ENCODE results near the gene MILR1.

- TF ChIP-seq FOSL1 (IDR thresholded peaks at IDR 0.05; ENCODE audit: low read depth) = no peak
- TF ChIP-seq CTCF (IDR thresholded peaks at IDR 0.05 in 2 of 3, conservative IDR thresholded peaks at IDR 0.05 in 1 of 3; ENCODE audit: borderline replicate concordance in 1 of 3, insufficient read depth in 1 of 3, low read depth in 2 of 3, low read length in 2 of 3) = no peak
- TF ChIP-seq POLR2A (IDR thresholded peaks at IDR 0.05; ENCODE audit: borderline replicate concordance, extremely low read depth, insufficient read depth, insufficient read length) = no peak
- TF ChIP-seq, protein P1, sequence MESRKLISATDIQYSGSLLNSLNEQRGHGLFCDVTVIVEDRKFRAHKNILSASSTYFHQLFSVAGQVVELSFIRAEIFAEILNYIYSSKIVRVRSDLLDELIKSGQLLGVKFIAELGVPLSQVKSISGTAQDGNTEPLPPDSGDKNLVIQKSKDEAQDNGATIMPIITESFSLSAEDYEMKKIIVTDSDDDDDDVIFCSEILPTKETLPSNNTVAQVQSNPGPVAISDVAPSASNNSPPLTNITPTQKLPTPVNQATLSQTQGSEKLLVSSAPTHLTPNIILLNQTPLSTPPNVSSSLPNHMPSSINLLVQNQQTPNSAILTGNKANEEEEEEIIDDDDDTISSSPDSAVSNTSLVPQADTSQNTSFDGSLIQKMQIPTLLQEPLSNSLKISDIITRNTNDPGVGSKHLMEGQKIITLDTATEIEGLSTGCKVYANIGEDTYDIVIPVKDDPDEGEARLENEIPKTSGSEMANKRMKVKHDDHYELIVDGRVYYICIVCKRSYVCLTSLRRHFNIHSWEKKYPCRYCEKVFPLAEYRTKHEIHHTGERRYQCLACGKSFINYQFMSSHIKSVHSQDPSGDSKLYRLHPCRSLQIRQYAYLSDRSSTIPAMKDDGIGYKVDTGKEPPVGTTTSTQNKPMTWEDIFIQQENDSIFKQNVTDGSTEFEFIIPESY (IDR thresholded peaks at IDR 0.05; ENCODE audit: extremely low read depth, insufficient replicate concordance, low read length) = no peak
- no peak for TF ChIP-seq POLR2AphosphoS5 (IDR thresholded peaks at IDR 0.05; ENCODE audit: low read depth, low read length)
- no peak for TF ChIP-seq SRF (IDR thresholded peaks at IDR 0.05; ENCODE audit: low read depth)
- no peak for TF ChIP-seq REST (IDR thresholded peaks at IDR 0.05; ENCODE audit: low read depth)
- no peak for TF ChIP-seq SIN3A (IDR thresholded peaks at IDR 0.05; ENCODE audit: low read depth)
These were observed 38.0 kb upstream of the MILR1 start for GRCh38 chr17:64410750-64411490.

All from HCT116 (cell line).